HEK293 (cell line): ENCODE measurements around the gene TSTD2.

Source experiments
- CTCF ChIP-seq: fragments of 450-650 bp; formaldehyde crosslinking; IDR thresholded peaks from 2 replicates; pipeline ENCODE4 v1.5.1; 2016; ENCODE audit warnings: missing biosample characterization, missing genetic modification characterization
- KLF8 ChIP-seq: fragments of 450-650 bp; formaldehyde crosslinking; IDR thresholded peaks from 2 replicates; pipeline ENCODE4 v1.5.1; 2016; ENCODE audit warnings: missing biosample characterization, missing genetic modification characterization
- KLF9 ChIP-seq: fragments of 450-650 bp; formaldehyde crosslinking; IDR thresholded peaks from 2 replicates; pipeline ENCODE4 v1.5.1; 2016; ENCODE audit warnings: missing biosample characterization, missing genetic modification characterization, low read depth
- REPIN1 ChIP-seq: fragments of 450-650 bp; formaldehyde crosslinking; IDR thresholded peaks from 2 replicates; pipeline ENCODE4 v1.5.1; 2017; ENCODE audit warnings: missing biosample characterization, missing genetic modification characterization, low read depth
- SP3 ChIP-seq: fragments of 450-650 bp; formaldehyde crosslinking; IDR thresholded peaks from 2 replicates; pipeline ENCODE4 v1.5.1; 2016; ENCODE audit warnings: missing biosample characterization, missing genetic modification characterization
- TCF7L2 ChIP-seq: IDR thresholded peaks from 2 replicates; pipeline ENCODE4 v1.6.1; 2011; ENCODE audit warnings: low read depth, mild to moderate bottlenecking, inconsistent platforms, low read length, moderate library complexity, borderline replicate concordance
- ZBTB1 ChIP-seq: fragments of 450-650 bp; formaldehyde crosslinking; IDR thresholded peaks from 2 replicates; pipeline ENCODE4 v1.5.1; 2016; ENCODE audit warnings: missing biosample characterization, missing genetic modification characterization
- ZBTB17 ChIP-seq: fragments of 450-650 bp; formaldehyde crosslinking; IDR thresholded peaks from 2 replicates; pipeline ENCODE4 v1.5.1; 2016; ENCODE audit warnings: missing biosample characterization, missing genetic modification characterization
- ZBTB20 ChIP-seq: fragments of 450-650 bp; formaldehyde crosslinking; IDR thresholded peaks from 2 replicates; pipeline ENCODE4 v1.5.1; 2016; ENCODE audit warnings: missing biosample characterization, missing genetic modification characterization
- ZFP37 ChIP-seq: fragments of 450-650 bp; formaldehyde crosslinking; IDR thresholded peaks from 2 replicates; pipeline ENCODE4 v1.5.1; 2016; ENCODE audit warnings: missing biosample characterization, missing genetic modification characterization
- ZFP69B ChIP-seq: fragments of 450-650 bp; formaldehyde crosslinking; IDR thresholded peaks from 2 replicates; pipeline ENCODE4 v1.5.1; 2016; ENCODE audit warnings: missing biosample characterization, missing genetic modification characterization
- ZNF140 ChIP-seq: fragments of 450-650 bp; formaldehyde crosslinking; IDR thresholded peaks from 2 replicates; pipeline ENCODE4 v1.5.1; 2016; ENCODE audit warnings: missing biosample characterization, missing genetic modification characterization
- ZNF157 ChIP-seq: fragments of 450-650 bp; formaldehyde crosslinking; IDR thresholded peaks from 2 replicates; pipeline ENCODE4 v1.5.1; 2016; ENCODE audit warnings: missing biosample characterization, missing genetic modification characterization
- ZNF174 ChIP-seq: fragments of 450-650 bp; formaldehyde crosslinking; IDR thresholded peaks from 2 replicates; pipeline ENCODE4 v1.5.0; 2017; ENCODE audit warnings: missing biosample characterization, mild to moderate bottlenecking, missing genetic modification characterization
- ZNF248 ChIP-seq: fragments of 450-650 bp; formaldehyde crosslinking; IDR thresholded peaks from 2 replicates; pipeline ENCODE4 v1.5.1; 2017; ENCODE audit warnings: missing biosample characterization, missing genetic modification characterization
- ZNF341 ChIP-seq: fragments of 450-650 bp; formaldehyde crosslinking; IDR thresholded peaks from 2 replicates; pipeline ENCODE4; 2016; ENCODE audit warnings: low read depth, missing biosample characterization, missing genetic modification characterization
- ZNF366 ChIP-seq: fragments of 450-650 bp; formaldehyde crosslinking; conservative IDR thresholded peaks from 2 replicates; pipeline ENCODE4 v1.5.1; 2016; ENCODE audit warnings: missing biosample characterization, missing genetic modification characterization
- ZNF558 ChIP-seq: fragments of 450-650 bp; formaldehyde crosslinking; IDR thresholded peaks from 2 replicates; pipeline ENCODE4 v1.5.1; 2016; ENCODE audit warnings: missing biosample characterization, missing genetic modification characterization
- ZNF624 ChIP-seq: fragments of 450-650 bp; formaldehyde crosslinking; IDR thresholded peaks from 2 replicates; pipeline ENCODE4 v1.5.1; 2017; ENCODE audit warnings: missing biosample characterization, missing genetic modification characterization
- ZNF692 ChIP-seq: fragments of 450-650 bp; formaldehyde crosslinking; IDR thresholded peaks from 2 replicates; pipeline ENCODE4 v1.5.1; 2016; ENCODE audit warnings: missing biosample characterization, missing genetic modification characterization
- ZSCAN5A ChIP-seq: fragments of 450-650 bp; formaldehyde crosslinking; IDR thresholded peaks from 2 replicates; pipeline ENCODE4 v1.5.1; 2016; ENCODE audit warnings: missing biosample characterization, missing genetic modification characterization
- TF ChIP-seq, protein P1 (sequence below): fragments of 450-650 bp; formaldehyde crosslinking; IDR thresholded peaks from 2 replicates; pipeline ENCODE4 v1.5.1; 2016; ENCODE audit warnings: missing biosample characterization, missing genetic modification characterization, low read depth
- TF ChIP-seq, protein P2 (sequence below): fragments of 450-650 bp; formaldehyde crosslinking; IDR thresholded peaks from 2 replicates; pipeline ENCODE4 v1.5.1; 2016; ENCODE audit warnings: missing biosample characterization, missing genetic modification characterization
- TF ChIP-seq, protein P3 (sequence below): fragments of 450-650 bp; formaldehyde crosslinking; conservative IDR thresholded peaks from 2 replicates; pipeline ENCODE4 v1.5.1; 2016; ENCODE audit warnings: low read depth, missing biosample characterization, missing genetic modification characterization

TSTD2 gene

GRCh38 chr9:97632985-97633858 is at the start of gene TSTD2, which contains the start of gene NCBP1 (continued):
- TF ChIP-seq ZNF692 (tag by site-specific recombination): peak; percentile 55
- TF ChIP-seq, protein P1, sequence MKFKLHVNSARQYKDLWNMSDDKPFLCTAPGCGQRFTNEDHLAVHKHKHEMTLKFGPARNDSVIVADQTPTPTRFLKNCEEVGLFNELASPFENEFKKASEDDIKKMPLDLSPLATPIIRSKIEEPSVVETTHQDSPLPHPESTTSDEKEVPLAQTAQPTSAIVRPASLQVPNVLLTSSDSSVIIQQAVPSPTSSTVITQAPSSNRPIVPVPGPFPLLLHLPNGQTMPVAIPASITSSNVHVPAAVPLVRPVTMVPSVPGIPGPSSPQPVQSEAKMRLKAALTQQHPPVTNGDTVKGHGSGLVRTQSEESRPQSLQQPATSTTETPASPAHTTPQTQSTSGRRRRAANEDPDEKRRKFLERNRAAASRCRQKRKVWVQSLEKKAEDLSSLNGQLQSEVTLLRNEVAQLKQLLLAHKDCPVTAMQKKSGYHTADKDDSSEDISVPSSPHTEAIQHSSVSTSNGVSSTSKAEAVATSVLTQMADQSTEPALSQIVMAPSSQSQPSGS (tag by site-specific recombination): peak; percentile 96
- TF ChIP-seq ZNF624 (tag by site-specific recombination): no peak
- TF ChIP-seq REPIN1 (tag by site-specific recombination): no peak
- 0 out of 2 replicates have a peak, but pooled peaks have one; percentile 52 for TF ChIP-seq ZSCAN5A
- no peak; the same call in 1 of the 2 replicates for TF ChIP-seq ZFP37 (tag by site-specific recombination)
- TF ChIP-seq TCF7L2: no peak
- no peak for TF ChIP-seq ZNF140
- TF ChIP-seq ZBTB20 (tag by site-specific recombination): peak; percentile 29; the same call in 1 of the 2 replicates
- TF ChIP-seq ZNF248 (tag by site-specific recombination): no peak
- TF ChIP-seq ZNF366 (tag by site-specific recombination): peak; percentile 87
- TF ChIP-seq ZNF157 (tag by site-specific recombination): no peak
- no peak for TF ChIP-seq ZNF174 (tag by site-specific recombination)
- TF ChIP-seq, protein P2, sequence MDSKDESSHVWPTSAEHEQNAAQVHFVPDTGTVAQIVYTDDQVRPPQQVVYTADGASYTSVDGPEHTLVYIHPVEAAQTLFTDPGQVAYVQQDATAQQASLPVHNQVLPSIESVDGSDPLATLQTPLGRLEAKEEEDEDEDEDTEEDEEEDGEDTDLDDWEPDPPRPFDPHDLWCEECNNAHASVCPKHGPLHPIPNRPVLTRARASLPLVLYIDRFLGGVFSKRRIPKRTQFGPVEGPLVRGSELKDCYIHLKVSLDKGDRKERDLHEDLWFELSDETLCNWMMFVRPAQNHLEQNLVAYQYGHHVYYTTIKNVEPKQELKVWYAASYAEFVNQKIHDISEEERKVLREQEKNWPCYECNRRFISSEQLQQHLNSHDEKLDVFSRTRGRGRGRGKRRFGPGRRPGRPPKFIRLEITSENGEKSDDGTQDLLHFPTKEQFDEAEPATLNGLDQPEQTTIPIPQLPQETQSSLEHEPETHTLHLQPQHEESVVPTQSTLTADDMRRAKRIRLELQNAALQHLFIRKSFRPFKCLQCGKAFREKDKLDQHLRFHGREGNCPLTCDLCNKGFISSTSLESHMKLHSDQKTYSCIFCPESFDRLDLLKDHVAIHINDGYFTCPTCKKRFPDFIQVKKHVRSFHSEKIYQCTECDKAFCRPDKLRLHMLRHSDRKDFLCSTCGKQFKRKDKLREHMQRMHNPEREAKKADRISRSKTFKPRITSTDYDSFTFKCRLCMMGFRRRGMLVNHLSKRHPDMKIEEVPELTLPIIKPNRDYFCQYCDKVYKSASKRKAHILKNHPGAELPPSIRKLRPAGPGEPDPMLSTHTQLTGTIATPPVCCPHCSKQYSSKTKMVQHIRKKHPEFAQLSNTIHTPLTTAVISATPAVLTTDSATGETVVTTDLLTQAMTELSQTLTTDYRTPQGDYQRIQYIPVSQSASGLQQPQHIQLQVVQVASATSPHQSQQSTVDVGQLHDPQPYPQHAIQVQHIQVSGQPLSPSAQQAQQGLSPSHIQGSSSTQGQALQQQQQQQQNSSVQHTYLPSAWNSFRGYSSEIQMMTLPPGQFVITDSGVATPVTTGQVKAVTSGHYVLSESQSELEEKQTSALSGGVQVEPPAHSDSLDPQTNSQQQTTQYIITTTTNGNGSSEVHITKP (tag by site-specific recombination): peak; percentile 87; the same call in 1 of the 2 replicates
- no peak for TF ChIP-seq ZNF558 (tag by site-specific recombination)
- peak; percentile 92 for TF ChIP-seq SP3 (tag by site-specific recombination)
- peak; percentile 93 for TF ChIP-seq KLF8 (tag by site-specific recombination)
- no peak; the same call in 1 of the 2 replicates for TF ChIP-seq CTCF (tag by site-specific recombination)
- peak; percentile 83 for TF ChIP-seq KLF9 (tag by site-specific recombination)
- peak; percentile 75 for TF ChIP-seq ZNF341 (tag by site-specific recombination)
- TF ChIP-seq ZFP69B (tag by site-specific recombination): peak; percentile 59
- TF ChIP-seq, protein P3, sequence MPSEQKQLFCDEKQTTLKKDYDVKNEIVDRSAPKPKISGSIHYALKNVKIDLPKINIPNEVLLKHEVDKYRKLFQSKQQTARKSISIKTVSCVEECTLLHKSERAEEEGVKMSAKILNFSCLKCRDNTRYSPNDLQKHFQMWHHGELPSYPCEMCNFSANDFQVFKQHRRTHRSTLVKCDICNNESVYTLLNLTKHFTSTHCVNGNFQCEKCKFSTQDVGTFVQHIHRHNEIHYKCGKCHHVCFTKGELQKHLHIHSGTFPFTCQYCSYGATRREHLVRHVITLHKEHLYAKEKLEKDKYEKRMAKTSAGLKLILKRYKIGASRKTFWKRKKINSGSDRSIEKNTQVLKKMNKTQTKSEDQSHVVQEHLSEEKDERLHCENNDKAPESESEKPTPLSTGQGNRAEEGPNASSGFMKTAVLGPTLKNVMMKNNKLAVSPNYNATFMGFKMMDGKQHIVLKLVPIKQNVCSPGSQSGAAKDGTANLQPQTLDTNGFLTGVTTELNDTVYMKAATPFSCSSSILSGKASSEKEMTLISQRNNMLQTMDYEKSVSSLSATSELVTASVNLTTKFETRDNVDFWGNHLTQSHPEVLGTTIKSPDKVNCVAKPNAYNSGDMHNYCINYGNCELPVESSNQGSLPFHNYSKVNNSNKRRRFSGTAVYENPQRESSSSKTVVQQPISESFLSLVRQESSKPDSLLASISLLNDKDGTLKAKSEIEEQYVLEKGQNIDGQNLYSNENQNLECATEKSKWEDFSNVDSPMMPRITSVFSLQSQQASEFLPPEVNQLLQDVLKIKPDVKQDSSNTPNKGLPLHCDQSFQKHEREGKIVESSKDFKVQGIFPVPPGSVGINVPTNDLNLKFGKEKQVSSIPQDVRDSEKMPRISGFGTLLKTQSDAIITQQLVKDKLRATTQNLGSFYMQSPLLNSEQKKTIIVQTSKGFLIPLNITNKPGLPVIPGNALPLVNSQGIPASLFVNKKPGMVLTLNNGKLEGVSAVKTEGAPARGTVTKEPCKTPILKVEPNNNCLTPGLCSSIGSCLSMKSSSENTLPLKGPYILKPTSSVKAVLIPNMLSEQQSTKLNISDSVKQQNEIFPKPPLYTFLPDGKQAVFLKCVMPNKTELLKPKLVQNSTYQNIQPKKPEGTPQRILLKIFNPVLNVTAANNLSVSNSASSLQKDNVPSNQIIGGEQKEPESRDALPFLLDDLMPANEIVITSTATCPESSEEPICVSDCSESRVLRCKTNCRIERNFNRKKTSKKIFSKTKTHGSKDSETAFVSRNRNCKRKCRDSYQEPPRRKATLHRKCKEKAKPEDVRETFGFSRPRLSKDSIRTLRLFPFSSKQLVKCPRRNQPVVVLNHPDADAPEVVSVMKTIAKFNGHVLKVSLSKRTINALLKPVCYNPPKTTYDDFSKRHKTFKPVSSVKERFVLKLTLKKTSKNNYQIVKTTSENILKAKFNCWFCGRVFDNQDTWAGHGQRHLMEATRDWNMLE (tag by site-specific recombination): peak; percentile 92
- TF ChIP-seq ZBTB1 (tag by site-specific recombination): no peak
- peak; percentile 48; the same call in 1 of the 2 replicates for TF ChIP-seq ZBTB17 (tag by site-specific recombination)
